Measurements from ENCODE around the gene TRIOBP.

Gene TRIOBP

DNA sequence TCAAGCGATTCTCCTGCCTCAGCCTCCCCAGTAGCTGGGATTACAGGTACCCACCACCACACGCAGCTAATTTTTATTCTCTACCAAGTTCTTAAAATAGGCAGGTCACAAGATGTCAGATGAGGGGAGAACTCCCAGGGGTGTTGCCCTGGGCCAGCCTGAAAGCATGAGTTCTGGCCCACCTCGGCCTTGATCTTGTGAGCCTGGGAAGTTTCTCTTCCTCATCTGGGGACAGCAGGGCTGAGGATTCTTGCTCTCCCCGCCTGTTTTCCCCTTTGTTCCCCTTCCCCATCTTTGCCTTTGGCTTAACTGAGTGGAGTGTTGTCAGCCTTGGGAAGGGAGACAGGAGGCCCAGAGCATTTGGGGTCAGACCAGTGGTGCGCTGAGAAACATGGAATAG lies 34.8 kb upstream of the TRIOBP start:
- TF ChIP-seq, protein P1, sequence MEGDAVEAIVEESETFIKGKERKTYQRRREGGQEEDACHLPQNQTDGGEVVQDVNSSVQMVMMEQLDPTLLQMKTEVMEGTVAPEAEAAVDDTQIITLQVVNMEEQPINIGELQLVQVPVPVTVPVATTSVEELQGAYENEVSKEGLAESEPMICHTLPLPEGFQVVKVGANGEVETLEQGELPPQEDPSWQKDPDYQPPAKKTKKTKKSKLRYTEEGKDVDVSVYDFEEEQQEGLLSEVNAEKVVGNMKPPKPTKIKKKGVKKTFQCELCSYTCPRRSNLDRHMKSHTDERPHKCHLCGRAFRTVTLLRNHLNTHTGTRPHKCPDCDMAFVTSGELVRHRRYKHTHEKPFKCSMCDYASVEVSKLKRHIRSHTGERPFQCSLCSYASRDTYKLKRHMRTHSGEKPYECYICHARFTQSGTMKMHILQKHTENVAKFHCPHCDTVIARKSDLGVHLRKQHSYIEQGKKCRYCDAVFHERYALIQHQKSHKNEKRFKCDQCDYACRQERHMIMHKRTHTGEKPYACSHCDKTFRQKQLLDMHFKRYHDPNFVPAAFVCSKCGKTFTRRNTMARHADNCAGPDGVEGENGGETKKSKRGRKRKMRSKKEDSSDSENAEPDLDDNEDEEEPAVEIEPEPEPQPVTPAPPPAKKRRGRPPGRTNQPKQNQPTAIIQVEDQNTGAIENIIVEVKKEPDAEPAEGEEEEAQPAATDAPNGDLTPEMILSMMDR (IDR thresholded peaks at IDR 0.05; ENCODE audit: borderline replicate concordance, insufficient read depth, low read depth, low read length), result no peak
- H3K4me3 ChIP-seq (ENCODE audit: low read depth, low read length), result no peak overlapping the region

DNA sequence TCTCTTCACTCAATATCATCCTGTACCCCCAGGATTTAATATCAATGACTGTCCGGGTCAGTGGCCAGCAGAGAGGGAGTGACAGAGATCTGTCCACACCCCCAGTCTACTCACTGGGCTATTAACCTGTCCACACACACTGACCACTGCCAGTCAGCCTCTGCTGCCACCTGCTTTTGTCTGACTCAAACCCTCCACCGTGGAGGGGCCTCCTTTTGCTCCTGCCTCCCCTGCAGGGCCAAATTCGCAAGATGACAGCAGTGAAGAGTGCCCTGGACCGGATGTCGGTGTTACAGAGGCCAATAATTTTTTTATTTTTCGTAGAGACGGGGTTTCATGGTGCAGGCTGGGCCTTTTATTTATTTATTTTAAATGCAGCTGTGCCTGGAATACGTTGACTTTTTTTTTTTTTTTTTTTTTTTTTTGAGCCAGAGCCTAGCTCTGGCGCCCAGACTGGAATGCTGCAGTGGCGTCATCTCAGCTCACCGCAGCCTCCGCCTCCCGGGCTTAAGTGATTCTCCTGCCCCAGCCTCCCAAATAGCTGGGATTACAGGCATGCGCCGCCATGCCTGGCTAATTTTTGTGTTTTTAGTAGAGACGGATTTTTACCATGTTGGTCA lies 33.2 kb upstream of the TRIOBP start:
- no peak overlapping the region for H3K4me3 ChIP-seq (ENCODE audit: low read depth, low read length)
- TF ChIP-seq, protein P1 (IDR thresholded peaks at IDR 0.05; ENCODE audit: borderline replicate concordance, insufficient read depth, low read depth, low read length), result no peak

DNA sequence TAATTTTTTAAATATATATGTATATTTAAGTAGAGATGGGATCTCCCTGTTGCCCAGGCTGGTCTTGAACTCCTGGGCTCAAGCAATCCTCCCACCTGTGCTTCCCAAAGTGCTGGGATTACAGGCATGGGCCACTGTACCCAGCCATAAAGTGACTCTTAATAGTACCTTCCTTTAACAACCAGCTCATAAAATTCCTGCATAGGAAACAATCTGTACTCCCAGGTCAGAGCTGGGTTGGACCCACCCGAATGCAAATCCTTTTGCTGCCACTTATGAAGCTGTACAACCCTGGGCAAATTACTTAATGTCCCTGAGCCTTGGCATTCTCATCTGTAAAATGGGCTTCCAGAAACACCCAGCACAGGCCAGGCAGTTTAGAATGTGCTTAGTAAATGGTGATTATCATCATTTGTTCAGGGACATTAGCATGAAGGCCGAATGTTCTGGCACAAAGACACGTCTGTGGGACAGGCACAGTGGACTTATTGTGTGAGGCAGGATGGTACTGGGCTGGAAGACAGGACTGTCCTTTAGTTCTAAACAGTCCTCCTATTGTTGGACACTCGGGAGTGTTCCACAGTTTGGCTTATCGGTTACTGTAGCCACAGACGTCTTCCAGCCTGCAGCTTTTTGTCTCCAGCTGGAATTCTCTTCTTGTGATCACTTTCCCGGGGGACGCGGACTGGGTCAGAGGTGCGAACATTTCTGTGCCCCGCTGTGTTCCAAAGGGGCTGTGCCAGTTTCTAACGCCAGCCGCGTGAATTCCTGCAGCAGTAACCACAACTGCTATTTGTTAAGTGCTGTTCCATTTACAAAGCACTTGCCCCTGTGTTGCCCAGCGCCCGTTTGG lies 32.4 kb upstream of the TRIOBP start:
- TF ChIP-seq, protein P1 (IDR thresholded peaks at IDR 0.05; ENCODE audit: borderline replicate concordance, insufficient read depth, low read depth, low read length), result no peak
- H3K4me3 ChIP-seq (ENCODE audit: low read depth, low read length), result no peak overlapping the region

DNA sequence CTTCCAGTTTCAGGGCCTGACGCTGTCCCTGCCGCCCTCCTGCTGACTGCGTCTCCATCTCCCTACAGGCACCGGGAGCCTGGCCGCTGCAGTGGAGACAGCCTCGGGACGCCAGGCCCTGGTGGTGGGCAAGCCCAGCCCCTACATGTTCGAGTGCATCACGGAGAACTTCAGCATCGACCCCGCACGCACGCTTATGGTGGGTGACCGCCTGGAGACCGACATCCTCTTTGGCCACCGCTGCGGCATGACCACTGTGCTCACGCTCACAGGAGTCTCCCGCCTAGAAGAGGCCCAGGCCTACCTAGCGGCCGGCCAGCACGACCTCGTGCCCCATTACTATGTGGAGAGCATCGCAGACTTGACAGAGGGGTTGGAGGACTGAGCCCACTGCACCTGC lies 31.4 kb upstream of the TRIOBP start:
- TF ChIP-seq, protein P1 (IDR thresholded peaks at IDR 0.05; ENCODE audit: borderline replicate concordance, insufficient read depth, low read depth, low read length), result no peak

DNA sequence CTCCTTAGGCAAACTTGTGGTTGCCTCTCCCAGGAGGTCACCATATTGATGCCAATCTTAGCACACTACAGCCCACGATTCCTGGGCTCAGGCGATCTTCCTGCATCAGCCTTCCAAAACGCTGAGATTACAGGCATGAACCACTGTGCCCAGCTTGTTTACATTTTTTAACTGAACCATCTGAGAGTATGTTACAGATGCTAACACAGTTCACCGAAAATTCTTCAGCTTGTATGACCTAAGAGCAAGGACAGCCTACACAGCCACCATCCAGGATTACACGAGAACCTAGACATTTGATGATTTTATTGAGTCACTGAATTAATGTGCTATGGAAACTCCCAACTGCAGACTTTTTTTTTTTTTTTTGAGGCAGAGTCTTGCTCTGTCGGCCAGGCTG lies 27.3 kb upstream of the TRIOBP start:
- TF ChIP-seq, protein P1 (IDR thresholded peaks at IDR 0.05; ENCODE audit: borderline replicate concordance, insufficient read depth, low read depth, low read length), result no peak
- no peak overlapping the region for H3K4me3 ChIP-seq (ENCODE audit: low read depth, low read length)

More for the DNA sequence above, 31.4 kb upstream of the TRIOBP start:
- no peak overlapping the region for H3K4me3 ChIP-seq (ENCODE audit: low read depth, low read length)

DNA sequence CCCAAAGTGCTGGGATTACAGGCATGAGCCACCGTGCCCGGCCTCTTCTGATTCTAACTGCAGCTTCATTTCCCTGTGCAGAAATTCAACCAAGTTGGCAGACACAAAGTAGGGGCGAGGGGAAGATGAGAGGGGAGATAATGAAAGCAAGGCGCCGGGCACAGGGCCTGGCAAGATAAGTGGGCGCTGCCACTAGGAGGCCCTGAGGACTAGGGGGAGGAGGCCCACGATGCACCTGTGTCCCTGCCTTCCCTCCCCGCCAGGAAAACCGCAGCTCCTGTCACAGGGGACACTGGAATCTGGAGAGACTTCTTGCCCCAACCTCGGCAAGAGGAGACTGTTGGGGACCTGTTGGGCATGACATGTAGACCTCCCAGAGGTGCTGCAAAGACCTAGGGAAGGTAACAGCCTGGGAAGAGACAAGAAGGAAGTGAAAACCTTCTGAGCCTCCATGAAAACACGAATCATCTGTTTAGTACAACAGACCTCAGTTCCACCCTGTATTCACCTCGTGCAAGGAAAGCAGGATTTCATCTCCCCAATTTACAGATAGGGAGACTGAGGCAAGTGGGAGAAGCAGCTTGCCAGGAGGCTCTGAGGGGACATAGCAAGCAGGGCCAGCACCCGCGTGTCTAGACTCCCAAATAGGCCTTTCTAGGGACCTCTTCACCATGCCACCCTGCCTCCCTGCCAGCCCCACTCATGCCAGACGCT lies 24.5 kb upstream of the TRIOBP start:
- TF ChIP-seq, protein P1 (IDR thresholded peaks at IDR 0.05; ENCODE audit: borderline replicate concordance, insufficient read depth, low read depth, low read length), result 0 out of 2 replicates have a peak, but pooled peaks have one; percentile 13
- no peak overlapping the region for H3K4me3 ChIP-seq (ENCODE audit: low read depth, low read length)

Data from GM12875 (cell line).